CD4-positive, alpha-beta memory T cell (primary cell): Measurements from ENCODE around the gene CFAP54. TPM values are rescaled to one million over a fixed set of nuclear protein-coding genes. Genes with fewer than 3 reads are reported as not detected.
A peak's percentile ranks its signal among the peaks of the same experiment; 100 is the strongest.

Experiments
- CTCF ChIA-PET: fragments of 350-600 bp; sonication (Branson Sonifier 250); formaldehyde crosslinking; loops from one replicate; lab custom pipeline; 2021; ENCODE audit warnings: inconsistent platforms; ENCODE audit not compliant: partially characterized antibody; lab: Charles Lee
- POLR2A ChIA-PET: fragments of 350-600 bp; sonication (Branson Sonifier 250); formaldehyde crosslinking; loops from one replicate; lab custom pipeline; 2021; ENCODE audit not compliant: partially characterized antibody; lab: Charles Lee
- DNase-seq, 5 donors: peaks; one replicate each; pipeline versions ENCODE4 v3.0.0 to v3.0.0-alpha.2; 2020 to 2022; ENCODE audit warnings: mixed read lengths in 1 of 5
- H3K27ac ChIP-seq: one replicate; pipeline ENCODE4 v1.7.0; 2013; ENCODE audit warnings: low read depth, low read length
- H3K27me3 ChIP-seq: 2 replicates; pipeline ENCODE4 v1.7.0; 2013; ENCODE audit warnings: mild to moderate bottlenecking, low read length, moderate library complexity; ENCODE audit not compliant: insufficient read depth
- H3K36me3 ChIP-seq: 2 replicates; pipeline ENCODE4 v1.7.0; 2013; ENCODE audit warnings: mild to moderate bottlenecking, low read length, moderate library complexity; ENCODE audit not compliant: insufficient read depth
- H3K4me1 ChIP-seq: 2 replicates; pipeline ENCODE4 v1.7.0; 2013; ENCODE audit warnings: mild to moderate bottlenecking, low read length, moderate library complexity; ENCODE audit not compliant: insufficient read depth
- H3K4me3 ChIP-seq, 2 donors: one replicate each; pipeline ENCODE4 v1.7.0; 2013; ENCODE audit warnings: low read length in 2 of 2, mild to moderate bottlenecking in 1 of 2
- H3K9me3 ChIP-seq, 2 donors: one replicate each; pipeline ENCODE4 v1.7.0; 2013; ENCODE audit warnings: low read length in 2 of 2, control low read depth in 1 of 2; ENCODE audit not compliant: control insufficient read depth in 1 of 2
- H3K27ac Mint-ChIP-seq, 7 donors: one replicate each; pipeline ENCODE4 v1.8.0; 2020 to 2021; ENCODE audit warnings: mixed read lengths in 7 of 7, mild to moderate bottlenecking in 6 of 7, inconsistent platforms in 3 of 7, moderate library complexity in 3 of 7
- H3K27me3 Mint-ChIP-seq, 2 donors: one replicate each; pipeline ENCODE4 v1.8.0; 2020 to 2021; ENCODE audit warnings: mixed read lengths in 2 of 2
- H3K36me3 Mint-ChIP-seq, 2 donors: one replicate each; pipeline ENCODE4 v1.8.0; 2020 to 2021; ENCODE audit warnings: mixed read lengths in 2 of 2, inconsistent platforms in 1 of 2, mild to moderate bottlenecking in 1 of 2
- H3K4me1 Mint-ChIP-seq, 4 donors: one replicate each; pipeline ENCODE4 v1.8.0; 2020 to 2021; ENCODE audit warnings: mixed read lengths in 4 of 4, mild to moderate bottlenecking in 1 of 4
- H3K4me3 Mint-ChIP-seq, 8 donors: one replicate each; pipeline ENCODE4 v1.8.0; 2020 to 2021; ENCODE audit warnings: mixed read lengths in 8 of 8, mild to moderate bottlenecking in 7 of 8, moderate library complexity in 6 of 8, inconsistent platforms in 3 of 8
- H3K9me3 Mint-ChIP-seq, 8 donors: one replicate each; pipeline ENCODE4 v1.8.0; 2020 to 2021; ENCODE audit warnings: mixed read lengths in 8 of 8, mild to moderate bottlenecking in 5 of 8, inconsistent platforms in 3 of 8, moderate library complexity in 1 of 8
- intact Hi-C: fragments of 100-400 bp; cut with micrococcal nuclease; formaldehyde crosslinking; loops from one replicate; pipeline ENCODE4 v1.15.1; 2023
- polyA plus RNA-seq, 2 donors: library from polyadenylated mRNA; unstranded; fragments of 300-500 nt; fragmentation: Illumina TruSeq; gene quantifications; one replicate each; pipeline ENCODE4 v1.2.3, GENCODE V29; 2021
- total RNA-seq, 2 experiments: library from RNA; stranded (reverse); gene quantifications; one replicate each; pipeline ENCODE4 v1.2.3, GENCODE V29; 2021

Gene CFAP54
- total and polyA plus RNA-seq, 4 experiments from 2014 or later: 0.37 to 1.1 (median 0.69) TPM

DNA sequence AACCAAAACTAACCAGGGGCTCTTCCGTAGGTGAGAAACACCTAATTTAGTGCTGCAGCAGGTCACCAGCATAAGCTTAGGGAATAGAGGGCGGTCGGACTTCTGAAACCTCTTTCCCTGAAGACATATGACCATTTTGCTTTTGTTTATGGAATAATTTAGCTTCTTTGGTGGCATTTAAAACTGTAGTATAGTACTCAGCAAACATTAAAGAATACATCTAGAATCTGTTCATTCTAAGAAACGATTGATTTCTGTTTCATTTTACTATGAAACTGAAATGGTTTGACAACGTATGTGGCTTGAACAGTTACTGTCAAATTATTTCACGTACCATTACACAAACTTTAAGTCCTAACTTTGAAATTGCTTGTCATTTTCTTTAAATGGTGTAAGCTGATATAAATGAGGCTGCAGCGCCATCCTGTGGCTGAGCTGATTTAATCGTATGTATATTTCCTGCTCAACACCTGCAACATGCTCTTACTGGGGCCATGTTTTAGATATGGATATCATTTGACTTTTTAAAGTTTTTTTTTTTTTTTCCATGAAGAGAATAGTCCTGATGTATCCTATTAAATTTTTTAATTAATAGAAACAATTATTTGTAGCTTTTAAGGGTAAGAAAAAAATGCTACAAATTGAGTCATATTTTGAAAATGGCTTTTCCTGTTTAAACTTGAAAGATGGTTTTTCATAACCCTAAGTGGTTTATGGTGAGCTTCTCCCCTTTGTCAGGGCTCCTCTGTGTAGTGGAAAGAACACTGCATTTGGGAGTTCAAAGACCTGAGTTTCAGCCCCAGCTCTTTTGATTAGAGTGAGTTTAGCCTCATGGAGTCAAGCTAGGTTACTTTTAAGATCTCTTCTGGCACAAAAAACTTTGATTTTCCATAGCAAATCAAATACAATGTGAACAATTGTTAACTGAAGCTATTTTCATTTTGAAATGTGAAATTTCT, 27.4 kb downstream of the CFAP54 start:
- Mint-ChIP-seq H3K4me3 (peak overlapping the region in 7 of 8 donors; percentile 12 to 80 (median 43)), H3K27ac (peak overlapping the region; percentile 22 to 87 (median 67)), H3K9me3 (no peaks in the 10 kb centered on the region), H3K27me3 (no peaks in the 10 kb centered on the region), H3K36me3 (no peaks in the 10 kb centered on the region), H3K4me1 (peaks cover 5 to 11% (median 6%) of the 10 kb centered on the region in 4 donors)
- intact Hi-C loops: loop anchor here (1.0 to 10.0 kb wide), 9 partner anchors 27 to 1399 kb away; partner anchors contain the start of gene CFAP54
- POLR2A ChIA-PET: interaction anchor here (0.7 to 3.2 kb wide), 18 partner anchors 9 to 481 kb away, joined by 3 to 37 read pairs (median 4); partner anchors contain the start of genes CDK17 and CFAP54
- Histone ChIP-seq H3K36me3 (no peaks in the 10 kb centered on the region), H3K4me3 (peak overlapping the region in 1 of 2 donors; percentile 38), H3K9me3 (no peaks in the 10 kb centered on the region), H3K27me3 (no peaks in the 10 kb centered on the region), H3K4me1 (peaks cover 7% of the 10 kb centered on the region), H3K27ac (no peak overlapping the region)
- DNase-seq: peak; percentile 80 to 84 (median 81)
- CTCF ChIA-PET: interaction anchor here (0.6 to 8.4 kb wide), 55 partner anchors 10 to 909 kb away, joined by 3 to 180 read pairs (median 4); partner anchors contain the start of genes CDK17, CFAP54 and LTA4H

- CTCF ChIA-PET: interaction anchor here (1.6 to 8.4 kb wide), 3 partner anchors 31 to 461 kb away, joined by 7 to 127 read pairs (median 8); partner anchors contain the start of gene CFAP54
- no peaks in the 10 kb centered on the region for H3K36me3 ChIP-seq
- H3K4me1 ChIP-seq: peaks cover 7% of the 10 kb centered on the region
- POLR2A ChIA-PET: no interaction called here
- no peaks in the 10 kb centered on the region for H3K27me3 Mint-ChIP-seq
- intact Hi-C loops: no loop called here
- H3K9me3 ChIP-seq: no peaks in the 10 kb centered on the region
- peaks cover 5 to 11% (median 6%) of the 10 kb centered on the region in 4 donors for H3K4me1 Mint-ChIP-seq
- H3K4me3 ChIP-seq: no peak overlapping the region
- no peaks in the 10 kb centered on the region for H3K9me3 Mint-ChIP-seq
- no peaks in the 10 kb centered on the region for H3K36me3 Mint-ChIP-seq
- no peak overlapping the region for H3K27ac Mint-ChIP-seq
- no peak overlapping the region for H3K4me3 Mint-ChIP-seq
- H3K27me3 ChIP-seq: no peaks in the 10 kb centered on the region
- no peak overlapping the region for H3K27ac ChIP-seq
- no peak for DNase-seq
Observed at GRCh38 chr12:96520767-96521166, 31.4 kb downstream of the CFAP54 start.

DNA sequence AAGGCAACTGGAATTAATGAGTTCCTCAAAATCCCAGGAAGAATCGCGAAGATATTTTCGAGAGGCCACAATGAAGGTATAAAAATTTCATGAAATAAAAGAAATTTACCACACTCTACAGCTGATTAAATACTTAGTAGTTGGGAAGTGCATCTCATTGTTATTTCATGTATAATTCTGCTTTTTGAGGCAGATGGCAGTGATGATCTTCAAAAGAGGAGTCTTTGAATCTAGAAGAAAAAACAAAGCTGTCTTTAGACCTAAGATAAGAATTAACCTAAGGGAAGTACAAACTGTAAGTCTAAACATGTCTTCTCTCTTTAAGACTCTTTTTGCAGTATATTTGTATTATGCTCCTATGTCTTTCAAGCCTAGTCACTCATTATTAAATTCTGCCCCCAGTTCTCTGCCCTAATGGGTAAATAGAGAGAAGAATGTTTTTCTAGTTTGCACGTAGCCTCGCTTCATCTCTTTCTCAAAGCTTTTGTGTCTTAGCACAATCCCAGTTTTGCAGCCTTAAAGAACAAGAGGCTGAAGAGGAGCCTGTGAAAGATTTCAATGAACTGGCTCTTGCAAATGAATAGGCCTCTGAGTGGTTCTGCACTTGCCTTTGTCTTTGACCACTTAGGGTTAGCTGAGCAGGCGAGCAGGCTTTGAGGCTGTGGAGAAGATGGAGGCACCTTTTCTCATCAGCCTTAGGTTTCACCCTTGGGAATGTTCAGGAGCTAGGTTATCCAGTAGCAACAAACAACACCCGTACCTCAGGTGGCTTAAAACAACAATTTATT, 32.7 kb downstream of the CFAP54 start:
- Histone ChIP-seq H3K27me3 (no peaks in the 10 kb centered on the region), H3K4me1 (no peaks in the 10 kb centered on the region), H3K4me3 (no peak overlapping the region), H3K36me3 (no peaks in the 10 kb centered on the region), H3K9me3 (no peaks in the 10 kb centered on the region), H3K27ac (no peak overlapping the region)
- no peaks in the 10 kb centered on the region for H3K27me3 Mint-ChIP-seq
- no peak overlapping the region for H3K27ac Mint-ChIP-seq
- ChIA-PET POLR2A (no interaction called here), CTCF (interaction anchor here (0.9 to 8.4 kb wide), 5 partner anchors 10 to 462 kb away, joined by 3 to 127 read pairs (median 7); partner anchors contain the start of gene CFAP54)
- intact Hi-C loops: no loop called here
- H3K4me3 Mint-ChIP-seq: no peak overlapping the region
- peaks cover 3 to 7% (median 5%) of the 10 kb centered on the region in 4 donors for H3K4me1 Mint-ChIP-seq
- no peak for DNase-seq
- H3K9me3 Mint-ChIP-seq: no peaks in the 10 kb centered on the region
- H3K36me3 Mint-ChIP-seq: no peaks in the 10 kb centered on the region

- no peaks in the 10 kb centered on the region for H3K36me3 Mint-ChIP-seq
- Histone ChIP-seq H3K4me1 (no peaks in the 10 kb centered on the region), H3K27me3 (no peaks in the 10 kb centered on the region), H3K4me3 (no peak overlapping the region), H3K27ac (no peak overlapping the region), H3K36me3 (no peaks in the 10 kb centered on the region), H3K9me3 (no peaks in the 10 kb centered on the region)
- ChIA-PET POLR2A (no interaction called here), CTCF (interaction anchor here (0.9 to 8.4 kb wide), 4 partner anchors 10 to 463 kb away, joined by 3 to 127 read pairs (median 6); partner anchors contain the start of gene CFAP54)
- peaks cover 2 to 6% (median 4%) of the 10 kb centered on the region in 4 donors for H3K4me1 Mint-ChIP-seq
- intact Hi-C loops: no loop called here
- no peaks in the 10 kb centered on the region for H3K27me3 Mint-ChIP-seq
- peak overlapping the region in 3 of 7 donors; percentile 5 to 25 (median 8) for H3K27ac Mint-ChIP-seq
- no peaks in the 10 kb centered on the region for H3K9me3 Mint-ChIP-seq
- DNase-seq: no peak
- H3K4me3 Mint-ChIP-seq: no peak overlapping the region
Observed at GRCh38 chr12:96522690-96523089, 33.3 kb downstream of the CFAP54 start.

DNA sequence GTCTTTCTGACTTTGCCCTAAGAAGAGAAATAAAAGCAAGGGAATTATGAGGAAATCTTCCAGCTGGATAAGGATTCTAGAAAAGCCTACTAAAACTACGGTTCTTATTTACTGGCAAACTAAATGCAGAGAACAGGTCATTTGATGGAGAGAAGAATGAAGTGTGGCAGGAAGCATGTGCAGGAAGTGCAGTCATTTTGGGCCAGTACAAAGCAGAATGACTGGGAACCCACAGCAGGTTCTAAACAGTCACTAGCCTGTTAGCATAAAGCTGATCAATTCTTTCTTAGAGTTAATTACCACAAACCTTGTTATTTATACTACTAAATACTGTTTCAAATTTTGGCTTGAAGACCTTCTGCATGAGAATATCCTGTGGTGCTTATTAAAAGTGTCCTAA, 36.7 kb downstream of the CFAP54 start:
- no peaks in the 10 kb centered on the region for H3K4me1 ChIP-seq
- no peaks in the 10 kb centered on the region for H3K36me3 ChIP-seq
- intact Hi-C loops: no loop called here
- Mint-ChIP-seq H3K9me3 (no peaks in the 10 kb centered on the region), H3K36me3 (no peaks in the 10 kb centered on the region), H3K27me3 (no peaks in the 10 kb centered on the region), H3K4me3 (no peak overlapping the region), H3K4me1 (peaks cover 2 to 6% (median 4%) of the 10 kb centered on the region in 4 donors), H3K27ac (no peak overlapping the region)
- H3K4me3 ChIP-seq: no peak overlapping the region
- CTCF ChIA-PET: interaction anchor here (0.5 to 3.4 kb wide), 3 partner anchors 9 to 454 kb away, joined by 3 to 15 read pairs (median 4); partner anchors contain the start of gene CFAP54
- H3K27ac ChIP-seq: no peak overlapping the region
- DNase-seq: no peak
- POLR2A ChIA-PET: interaction anchor here (0.8 kb wide), 1 partner anchor 9 kb away, joined by 3 read pairs; no protein-coding TSS in a partner anchor
- no peaks in the 10 kb centered on the region for H3K27me3 ChIP-seq
- no peaks in the 10 kb centered on the region for H3K9me3 ChIP-seq

- ChIA-PET CTCF (no interaction called here), POLR2A (no interaction called here)
- no peak overlapping the region for H3K27ac Mint-ChIP-seq
- H3K27me3 Mint-ChIP-seq: peaks cover 0 to 1% of the 10 kb centered on the region in 2 donors
- no peak overlapping the region for H3K4me3 ChIP-seq
- no peaks in the 10 kb centered on the region for H3K36me3 ChIP-seq
- peaks cover 2 to 6% (median 4%) of the 10 kb centered on the region in 4 donors for H3K4me1 Mint-ChIP-seq
- no peaks in the 10 kb centered on the region for H3K9me3 ChIP-seq
- no peaks in the 10 kb centered on the region for H3K9me3 Mint-ChIP-seq
- no peak for DNase-seq
- no peak overlapping the region for H3K4me3 Mint-ChIP-seq
- intact Hi-C loops: no loop called here
- no peaks in the 10 kb centered on the region for H3K36me3 Mint-ChIP-seq
- H3K27ac ChIP-seq: no peak overlapping the region
- H3K27me3 ChIP-seq: no peaks in the 10 kb centered on the region
- H3K4me1 ChIP-seq: no peaks in the 10 kb centered on the region
Observed at GRCh38 chr12:96529912-96530311, 40.5 kb downstream of the CFAP54 start.
